OCI-LY7 (cell line): Measurements from ENCODE around the gene FAM118A.

Experiments
- CTCF ChIP-seq: fragments of 200-600 bp; sonication (generic); conservative IDR thresholded peaks from 2 replicates; pipeline ENCODE4 v1.5.1; 2014; ENCODE audit warnings: mild to moderate bottlenecking, antibody characterized with exemption, low read length, moderate library complexity, mixed read lengths
- EZH2phosphoT487 ChIP-seq: fragments of 200-600 bp; sonication (generic); IDR thresholded peaks from 2 replicates; pipeline ENCODE4 v1.6.1; 2018; ENCODE audit warnings: low read depth, borderline replicate concordance, mild to moderate bottlenecking, mixed run types, antibody characterized with exemption, low read length, moderate library complexity, mixed read lengths

- TF ChIP-seq CTCF (no peak), EZH2phosphoT487 (no peak)
Observed at GRCh38 chr22:45340323-45340722, 30.6 kb downstream of the FAM118A start.
